ENCODE results near the gene PLEKHG4B. TPM values are rescaled to one million over a fixed set of nuclear protein-coding genes. Genes with fewer than 3 reads are reported as not detected.

PLEKHG4B gene
- total and polyA plus RNA-seq, 2 of the 4 experiments (the other 2 are of a cell fraction) = 1.1 TPM

DNA sequence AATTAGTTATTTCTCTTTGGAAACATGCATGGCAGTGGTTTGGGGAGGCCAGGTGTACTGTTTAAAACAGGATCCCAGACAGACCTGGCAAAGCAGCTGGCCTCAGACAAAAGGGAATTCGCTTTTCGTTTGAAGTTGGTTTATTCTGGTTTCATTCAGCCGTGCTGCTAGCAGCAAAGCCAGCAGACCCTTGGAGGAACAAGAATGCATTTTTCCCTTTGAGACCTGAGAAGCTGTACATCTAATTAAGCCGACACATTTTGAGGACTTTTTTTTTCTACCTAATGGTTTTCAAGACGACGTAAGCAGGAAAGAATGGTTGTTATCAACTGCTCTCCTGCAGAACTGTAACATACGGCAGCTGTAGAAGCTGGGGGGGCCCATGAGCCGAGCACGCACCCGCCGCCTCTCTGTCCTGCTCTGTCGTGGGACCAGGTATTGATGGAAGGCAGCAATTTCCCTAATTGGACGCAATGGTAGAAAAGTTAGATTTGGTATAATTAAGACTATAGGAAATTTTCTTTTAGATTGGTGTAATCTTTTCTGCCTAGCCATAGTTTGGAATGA lies 13.6 kb downstream of the PLEKHG4B start:
- Histone ChIP-seq H2BK120ac (ENCODE audit: low read depth, low read length) (no peak overlapping the region), H3K4ac (ENCODE audit: low read depth, low read length) (no peak overlapping the region), H2AFZ (replicated peaks; ENCODE audit: low read length, poor library complexity) (no peak overlapping the region), H2AK9ac (replicated peaks; ENCODE audit: low read depth, low read length, poor library complexity) (no peak overlapping the region), H3K27ac (ENCODE audit: insufficient read depth, low read length) (no peak overlapping the region), H2AK5ac (ENCODE audit: low read depth, low read length) (no peak overlapping the region), H4K20me1 (ENCODE audit: insufficient read depth, low read length) (no peaks in the 10 kb centered on the region), H4K5ac (ENCODE audit: low read depth, low read length) (no peak overlapping the region), H3K23ac (ENCODE audit: low read depth, low read length) (no peak overlapping the region), H4K91ac (ENCODE audit: insufficient read depth, low read depth, low read length) (no peak overlapping the region), H2BK5ac (ENCODE audit: low read depth, low read length, poor library complexity, severe bottlenecking) (no peak overlapping the region), H3K4me3 (ENCODE audit: insufficient read depth, low read depth, low read length) (no peak overlapping the region), H2BK15ac (ENCODE audit: low read depth, low read length) (no peak overlapping the region), H3K9ac (ENCODE audit: low read depth, low read length) (no peak overlapping the region), H3K18ac (ENCODE audit: low read depth, low read length) (no peak overlapping the region), H3K79me1 (ENCODE audit: low read depth in 1 of 2, low read length in 2 of 2) (no peaks in the 10 kb centered on the region), H3K9me1 (ENCODE audit: insufficient read depth, low read length) (no peaks in the 10 kb centered on the region), H3K56ac (ENCODE audit: extremely low read depth, insufficient read depth, low read length) (no peak overlapping the region), H4K8ac (ENCODE audit: low read depth in 2 of 2, low read length in 2 of 2) (no peak overlapping the region), H3K27me3 (ENCODE audit: control insufficient read depth, insufficient read depth, low read length) (peaks cover 34% of the 10 kb centered on the region), H3K4me2 (ENCODE audit: low read depth, low read length) (no peak overlapping the region), H3K9me3 (ENCODE audit: control insufficient read depth, insufficient read depth, low read length) (no peaks in the 10 kb centered on the region), H2BK20ac (ENCODE audit: low read depth, low read length) (no peak overlapping the region), H3K14ac (replicated peaks; ENCODE audit: low read depth, low read length) (no peak overlapping the region), H3K36me3 (ENCODE audit: control insufficient read depth, insufficient read depth, low read length) (no peaks in the 10 kb centered on the region), H3K4me1 (ENCODE audit: control insufficient read depth, insufficient read depth, low read length) (no peaks in the 10 kb centered on the region)
- TF ChIP-seq POLR2A (IDR thresholded peaks at IDR 0.05; ENCODE audit: low read depth, low read length) (no peak), FOS (IDR thresholded peaks at IDR 0.05; ENCODE audit: low read depth, low read length) (no peak), CHD1 (IDR thresholded peaks at IDR 0.05; ENCODE audit: low read depth, low read length) (no peak), MAZ (IDR thresholded peaks at IDR 0.05; ENCODE audit: borderline replicate concordance, low read depth, low read length) (no peak), MXI1 (IDR thresholded peaks at IDR 0.05; ENCODE audit: borderline replicate concordance, low read depth, low read length) (no peak), MAFK (IDR thresholded peaks at IDR 0.05; ENCODE audit: low read depth, low read length) (no peak), SMC3 (IDR thresholded peaks at IDR 0.05; ENCODE audit: low read depth, low read length) (no peak), RFX5 (IDR thresholded peaks at IDR 0.05; ENCODE audit: low read depth, low read length) (no peak), NFE2L2 (IDR thresholded peaks at IDR 0.05; ENCODE audit: low read depth, low read length) (no peak), RAD21 (IDR thresholded peaks at IDR 0.05; ENCODE audit: low read length) (no peak), RCOR1 (IDR thresholded peaks at IDR 0.05; ENCODE audit: insufficient replicate concordance, low read length) (no peak)
- TF ChIP-seq, protein P1, sequence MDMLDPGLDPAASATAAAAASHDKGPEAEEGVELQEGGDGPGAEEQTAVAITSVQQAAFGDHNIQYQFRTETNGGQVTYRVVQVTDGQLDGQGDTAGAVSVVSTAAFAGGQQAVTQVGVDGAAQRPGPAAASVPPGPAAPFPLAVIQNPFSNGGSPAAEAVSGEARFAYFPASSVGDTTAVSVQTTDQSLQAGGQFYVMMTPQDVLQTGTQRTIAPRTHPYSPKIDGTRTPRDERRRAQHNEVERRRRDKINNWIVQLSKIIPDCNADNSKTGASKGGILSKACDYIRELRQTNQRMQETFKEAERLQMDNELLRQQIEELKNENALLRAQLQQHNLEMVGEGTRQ (IDR thresholded peaks at IDR 0.05; ENCODE audit: low read depth, low read length) = no peak
- TF ChIP-seq, protein P2, sequence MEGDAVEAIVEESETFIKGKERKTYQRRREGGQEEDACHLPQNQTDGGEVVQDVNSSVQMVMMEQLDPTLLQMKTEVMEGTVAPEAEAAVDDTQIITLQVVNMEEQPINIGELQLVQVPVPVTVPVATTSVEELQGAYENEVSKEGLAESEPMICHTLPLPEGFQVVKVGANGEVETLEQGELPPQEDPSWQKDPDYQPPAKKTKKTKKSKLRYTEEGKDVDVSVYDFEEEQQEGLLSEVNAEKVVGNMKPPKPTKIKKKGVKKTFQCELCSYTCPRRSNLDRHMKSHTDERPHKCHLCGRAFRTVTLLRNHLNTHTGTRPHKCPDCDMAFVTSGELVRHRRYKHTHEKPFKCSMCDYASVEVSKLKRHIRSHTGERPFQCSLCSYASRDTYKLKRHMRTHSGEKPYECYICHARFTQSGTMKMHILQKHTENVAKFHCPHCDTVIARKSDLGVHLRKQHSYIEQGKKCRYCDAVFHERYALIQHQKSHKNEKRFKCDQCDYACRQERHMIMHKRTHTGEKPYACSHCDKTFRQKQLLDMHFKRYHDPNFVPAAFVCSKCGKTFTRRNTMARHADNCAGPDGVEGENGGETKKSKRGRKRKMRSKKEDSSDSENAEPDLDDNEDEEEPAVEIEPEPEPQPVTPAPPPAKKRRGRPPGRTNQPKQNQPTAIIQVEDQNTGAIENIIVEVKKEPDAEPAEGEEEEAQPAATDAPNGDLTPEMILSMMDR (conservative IDR thresholded peaks at IDR 0.05; ENCODE audit: low read depth, low read length) = no peak
- TF ChIP-seq, protein P3, sequence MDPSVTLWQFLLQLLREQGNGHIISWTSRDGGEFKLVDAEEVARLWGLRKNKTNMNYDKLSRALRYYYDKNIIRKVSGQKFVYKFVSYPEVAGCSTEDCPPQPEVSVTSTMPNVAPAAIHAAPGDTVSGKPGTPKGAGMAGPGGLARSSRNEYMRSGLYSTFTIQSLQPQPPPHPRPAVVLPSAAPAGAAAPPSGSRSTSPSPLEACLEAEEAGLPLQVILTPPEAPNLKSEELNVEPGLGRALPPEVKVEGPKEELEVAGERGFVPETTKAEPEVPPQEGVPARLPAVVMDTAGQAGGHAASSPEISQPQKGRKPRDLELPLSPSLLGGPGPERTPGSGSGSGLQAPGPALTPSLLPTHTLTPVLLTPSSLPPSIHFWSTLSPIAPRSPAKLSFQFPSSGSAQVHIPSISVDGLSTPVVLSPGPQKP (IDR thresholded peaks at IDR 0.05; ENCODE audit: borderline replicate concordance, low read depth, low read length) = no peak
- DNase-seq (no peak), ATAC-seq (ENCODE audit: low read depth) (no peak)
- dilution Hi-C loops (cut with HindIII; ENCODE audit: low sequenced_read_pairs, unreplicated experiment) (no loop called here), intact Hi-C loops (cut with micrococcal nuclease) (no loop called here), in situ Hi-C loops (cut with MboI; ENCODE audit: low sequenced_read_pairs) (no loop called here)
- WGBS, 2 experiments (ENCODE audit: extremely low coverage in 2 of 2, insufficient read length in 1 of 2) = 57% methylated on average over 4 of the region's 13 CpGs; no CpG with 5 or more reads in 1 of the 2 experiments
- POLR2A ChIA-PET (ENCODE audit: unreplicated experiment) = no interaction called here
- CTCF ChIA-PET = interaction anchor here (1.8 kb wide), 1 partner anchor 10 kb away, joined by 4 read pairs; no protein-coding TSS in a partner anchor
- no TSS peak for BruUV-seq (replicated peaks)

All from IMR-90 (cell line).